Activated CD4-positive, alpha-beta T cell treated with anti-CD3 and anti-CD28 coated beads, Interleukin-2, amount 10 ng/mL, durations not matched to agents 7 days and 5 days (primary cell): ENCODE data around the gene ARHGEF7. TPM values are rescaled to one million over a fixed set of nuclear protein-coding genes. Genes with fewer than 3 reads are reported as not detected.
"Not testable (repeated sequence)": the region's sequence is repeated elsewhere in the genome, so short reads cannot be mapped to it uniquely, and the experiment has no call there.

ENCODE experiments used
- CTCF ChIA-PET: fragments of 350-600 bp; sonication (Branson Sonifier 250); formaldehyde crosslinking; loops from one replicate; lab custom pipeline; 2021; ENCODE audit warnings: antibody characterized with exemption; lab: Charles Lee
- POLR2A ChIA-PET: fragments of 350-600 bp; sonication (Branson Sonifier 250); formaldehyde crosslinking; loops from one replicate; lab custom pipeline; 2021; ENCODE audit warnings: antibody characterized with exemption; lab: Charles Lee
- DNase-seq: peaks from one replicate; pipeline ENCODE4 v3.0.0-alpha.2; 2020
- H3K27ac Mint-ChIP-seq: one replicate; pipeline ENCODE4 v1.8.0; 2021; ENCODE audit warnings: mild to moderate bottlenecking, moderate library complexity, mixed read lengths
- H3K27me3 Mint-ChIP-seq: one replicate; pipeline ENCODE4 v1.8.0; 2021; ENCODE audit warnings: mixed read lengths
- H3K36me3 Mint-ChIP-seq: one replicate; pipeline ENCODE4 v1.8.0; 2021; ENCODE audit warnings: low read depth, mixed read lengths
- H3K4me1 Mint-ChIP-seq: one replicate; pipeline ENCODE4 v1.8.0; 2021; ENCODE audit warnings: mixed read lengths
- H3K4me3 Mint-ChIP-seq: one replicate; pipeline ENCODE4 v1.8.0; 2021; ENCODE audit warnings: mild to moderate bottlenecking, moderate library complexity, mixed read lengths
- H3K9me3 Mint-ChIP-seq: one replicate; pipeline ENCODE4 v1.8.0; 2021; ENCODE audit warnings: mixed read lengths
- total RNA-seq, 2 experiments: library from RNA; stranded (reverse); gene quantifications; one replicate each; pipeline ENCODE4 v1.2.3, GENCODE V29; 2021

ARHGEF7 gene
- total RNA-seq, 2 experiments from 2014 or later, result 64.5 to 72.2 TPM

- Mint-ChIP-seq H3K36me3 (peaks cover 55% of the 10 kb centered on the region), H3K27me3 (no peaks in the 10 kb centered on the region), H3K4me1 (peaks cover 2% of the 10 kb centered on the region), H3K4me3 (no peak overlapping the region), H3K9me3 (peaks cover 15% of the 10 kb centered on the region), H3K27ac (no peak overlapping the region)
- ChIA-PET POLR2A (no interaction called here), CTCF (no interaction called here)
- no peak for DNase-seq
These were observed 136.7 kb downstream of the ARHGEF7 start for GRCh38 chr13:111251646-111252445.

GRCh38 chr13:111252446-111253364, 137.6 kb downstream of the ARHGEF7 start:
- H3K36me3 Mint-ChIP-seq, result peaks cover 59% of the 10 kb centered on the region
- no peak overlapping the region for H3K27ac Mint-ChIP-seq
- POLR2A ChIA-PET, result no interaction called here
- H3K27me3 Mint-ChIP-seq, result no peaks in the 10 kb centered on the region
- CTCF ChIA-PET, result no interaction called here
- H3K4me1 Mint-ChIP-seq, result peaks cover 2% of the 10 kb centered on the region
- H3K9me3 Mint-ChIP-seq, result peaks cover 18% of the 10 kb centered on the region
- no peak for DNase-seq
- H3K4me3 Mint-ChIP-seq, result no peak overlapping the region

- peaks cover 2% of the 10 kb centered on the region for H3K4me1 Mint-ChIP-seq
- no peaks in the 10 kb centered on the region for H3K27me3 Mint-ChIP-seq
- H3K4me3 Mint-ChIP-seq, result no peak overlapping the region
- H3K9me3 Mint-ChIP-seq, result peaks cover 21% of the 10 kb centered on the region
- no peak for DNase-seq
- POLR2A ChIA-PET, result no interaction called here
- CTCF ChIA-PET, result no interaction called here
- H3K27ac Mint-ChIP-seq, result no peak overlapping the region
- peaks cover 59% of the 10 kb centered on the region for H3K36me3 Mint-ChIP-seq
These were observed 138.3 kb downstream of the ARHGEF7 start for GRCh38 chr13:111253365-111253872.

GRCh38 chr13:111255228-111255790, 140.2 kb downstream of the ARHGEF7 start:
- H3K27ac Mint-ChIP-seq, result no peak overlapping the region
- H3K36me3 Mint-ChIP-seq, result peaks cover 71% of the 10 kb centered on the region
- CTCF ChIA-PET, result no interaction called here
- peaks cover 35% of the 10 kb centered on the region for H3K9me3 Mint-ChIP-seq
- H3K4me3 Mint-ChIP-seq, result no peak overlapping the region
- POLR2A ChIA-PET, result no interaction called here
- peaks cover 2% of the 10 kb centered on the region for H3K4me1 Mint-ChIP-seq
- H3K27me3 Mint-ChIP-seq, result no peaks in the 10 kb centered on the region
- no peak for DNase-seq

- POLR2A ChIA-PET, result no interaction called here
- DNase-seq, result no peak
- Mint-ChIP-seq H3K4me1 (peaks cover 2% of the 10 kb centered on the region), H3K27ac (no peak overlapping the region), H3K27me3 (no peaks in the 10 kb centered on the region), H3K4me3 (no peak overlapping the region), H3K9me3 (peaks cover 35% of the 10 kb centered on the region), H3K36me3 (peaks cover 63% of the 10 kb centered on the region)
- CTCF ChIA-PET, result interaction anchor here (1.1 kb wide), 1 partner anchor 341 kb away, joined by 3 read pairs; no protein-coding TSS in a partner anchor
These were observed 141.3 kb downstream of the ARHGEF7 start for GRCh38 chr13:111256458-111256857.

GRCh38 chr13:111256946-111257345, 141.8 kb downstream of the ARHGEF7 start:
- Mint-ChIP-seq H3K27me3 (no peaks in the 10 kb centered on the region), H3K27ac (no peak overlapping the region), H3K9me3 (peaks cover 35% of the 10 kb centered on the region), H3K4me1 (no peaks in the 10 kb centered on the region), H3K4me3 (no peak overlapping the region), H3K36me3 (peaks cover 63% of the 10 kb centered on the region)
- DNase-seq, result no peak
- CTCF ChIA-PET, result interaction anchor here (1.1 kb wide), 1 partner anchor 342 kb away, joined by 3 read pairs; no protein-coding TSS in a partner anchor
- POLR2A ChIA-PET, result no interaction called here

- H3K4me3 Mint-ChIP-seq, H3K27ac Mint-ChIP-seq, POLR2A ChIA-PET, H3K4me1 Mint-ChIP-seq, H3K27me3 Mint-ChIP-seq, CTCF ChIA-PET, DNase-seq: not testable (repeated sequence)
- peaks cover 35% of the 10 kb centered on the region for H3K9me3 Mint-ChIP-seq
- peaks cover 61% of the 10 kb centered on the region for H3K36me3 Mint-ChIP-seq
These were observed 142.8 kb downstream of the ARHGEF7 start for GRCh38 chr13:111257899-111258298.

- ChIA-PET POLR2A (no interaction called here), CTCF (interaction anchor here (0.6 kb wide), 1 partner anchor 157 kb away, joined by 3 read pairs; no protein-coding TSS in a partner anchor)
- peaks cover 56% of the 10 kb centered on the region for H3K36me3 Mint-ChIP-seq
- H3K4me1 Mint-ChIP-seq, result peaks cover 2% of the 10 kb centered on the region
- no peaks in the 10 kb centered on the region for H3K27me3 Mint-ChIP-seq
- no peak for DNase-seq
- H3K27ac Mint-ChIP-seq, result no peak overlapping the region
- H3K4me3 Mint-ChIP-seq, result no peak overlapping the region
- peaks cover 31% of the 10 kb centered on the region for H3K9me3 Mint-ChIP-seq
These were observed 143.5 kb downstream of the ARHGEF7 start for GRCh38 chr13:111258637-111259036.

GRCh38 chr13:111259058-111259457, 143.9 kb downstream of the ARHGEF7 start:
- CTCF ChIA-PET, result no interaction called here
- Mint-ChIP-seq H3K27ac (no peak overlapping the region), H3K27me3 (no peaks in the 10 kb centered on the region), H3K4me3 (no peak overlapping the region), H3K9me3 (peaks cover 27% of the 10 kb centered on the region), H3K36me3 (peaks cover 52% of the 10 kb centered on the region), H3K4me1 (peaks cover 4% of the 10 kb centered on the region)
- POLR2A ChIA-PET, result no interaction called here
- no peak for DNase-seq

- Mint-ChIP-seq H3K4me1 (peaks cover 4% of the 10 kb centered on the region), H3K4me3 (no peak overlapping the region), H3K27me3 (no peaks in the 10 kb centered on the region), H3K36me3 (peaks cover 40% of the 10 kb centered on the region), H3K9me3 (peaks cover 20% of the 10 kb centered on the region), H3K27ac (no peak overlapping the region)
- ChIA-PET POLR2A (no interaction called here), CTCF (interaction anchor here (1.5 kb wide), 1 partner anchor 32 kb away, joined by 4 read pairs; no protein-coding TSS in a partner anchor)
- DNase-seq, result no peak
These were observed 146.2 kb downstream of the ARHGEF7 start for GRCh38 chr13:111261326-111261725.

GRCh38 chr13:111262281-111262680, 147.2 kb downstream of the ARHGEF7 start:
- Mint-ChIP-seq H3K4me1 (peaks cover 4% of the 10 kb centered on the region), H3K27me3 (no peaks in the 10 kb centered on the region), H3K27ac (no peak overlapping the region), H3K9me3 (peaks cover 17% of the 10 kb centered on the region), H3K36me3 (peaks cover 35% of the 10 kb centered on the region), H3K4me3 (no peak overlapping the region)
- ChIA-PET CTCF (interaction anchor here (1.5 kb wide), 1 partner anchor 31 kb away, joined by 4 read pairs; no protein-coding TSS in a partner anchor), POLR2A (no interaction called here)
- no peak for DNase-seq

GRCh38 chr13:111262715-111263114, 147.6 kb downstream of the ARHGEF7 start:
- ChIA-PET POLR2A (no interaction called here), CTCF (interaction anchor here (2.9 kb wide), 1 partner anchor 11 kb away, joined by 8 read pairs; no protein-coding TSS in a partner anchor)
- no peaks in the 10 kb centered on the region for H3K27me3 Mint-ChIP-seq
- H3K36me3 Mint-ChIP-seq, result peaks cover 35% of the 10 kb centered on the region
- H3K4me1 Mint-ChIP-seq, result peaks cover 4% of the 10 kb centered on the region
- H3K27ac Mint-ChIP-seq, result no peak overlapping the region
- H3K4me3 Mint-ChIP-seq, result no peak overlapping the region
- peaks cover 17% of the 10 kb centered on the region for H3K9me3 Mint-ChIP-seq
- no peak for DNase-seq
